IMR-90 (cell line): ENCODE results near the gene CIITA. TPM values are rescaled to one million over a fixed set of nuclear protein-coding genes. Genes with fewer than 3 reads are reported as not detected.

Experiments
- ATAC-seq: fragments of 200-7000 bp; cut with Tn5 transposase; 2 replicates; pipeline ENCODE4 v1.9.1; 2020; ENCODE audit warnings: low read depth, mild to moderate bottlenecking, moderate library complexity
- BruUV-seq: library from RNA; stranded (reverse); fragments of 400-500 nt; replicated peaks from 2 replicates; lab custom pipeline; 2021; lab: Mats Ljungman, UMichigan
- CTCF ChIA-PET: fragments of 300-600 bp; formaldehyde crosslinking; extraction: SDS; loops from one replicate; lab custom pipeline; 2021; ENCODE audit warnings: antibody characterized with exemption; lab: Yijun Ruan, JAX
- POLR2A ChIA-PET: fragments of 300-600 bp; sonication (Branson Sonifier 250); formaldehyde crosslinking; loops from one replicate; lab custom pipeline; 2022; ENCODE audit warnings: antibody characterized with exemption; ENCODE audit not compliant: unreplicated experiment; lab: Charles Lee
- DNase-seq: peaks from one replicate; pipeline ENCODE4 v3.0.0; 2013
- H2AFZ ChIP-seq: replicated peaks from 2 replicates; pipeline ENCODE3; 2013; ENCODE audit warnings: low read length, mild to moderate bottlenecking; ENCODE audit not compliant: poor library complexity
- H2AK5ac ChIP-seq: 2 replicates; pipeline ENCODE4 v1.6.1; 2013; ENCODE audit warnings: low read depth, low read length, inconsistent platforms
- H2AK9ac ChIP-seq: replicated peaks from 2 replicates; pipeline ENCODE3; 2013; ENCODE audit warnings: mild to moderate bottlenecking, low read depth, low read length, moderate library complexity; ENCODE audit not compliant: poor library complexity
- H2BK120ac ChIP-seq: 2 replicates; pipeline ENCODE4 v1.6.1; 2013; ENCODE audit warnings: low read depth, low read length, inconsistent platforms
- H2BK15ac ChIP-seq: 3 replicates; pipeline ENCODE4 v1.6.1; 2013; ENCODE audit warnings: low read depth, low read length, inconsistent platforms
- H2BK20ac ChIP-seq: 2 replicates; pipeline ENCODE4 v1.6.1; 2013; ENCODE audit warnings: low read depth, mild to moderate bottlenecking, inconsistent platforms, low read length, moderate library complexity
- H2BK5ac ChIP-seq: 2 replicates; pipeline ENCODE4 v1.6.1; 2013; ENCODE audit warnings: mild to moderate bottlenecking, low read depth, low read length, inconsistent platforms; ENCODE audit not compliant: poor library complexity, severe bottlenecking
- H3K14ac ChIP-seq: replicated peaks from 2 replicates; pipeline ENCODE4 v1.6.1; 2013; ENCODE audit warnings: low read depth, low read length, inconsistent platforms
- H3K18ac ChIP-seq: 2 replicates; pipeline ENCODE4 v1.6.1; 2013; ENCODE audit warnings: low read depth, low read length, control low read depth
- H3K23ac ChIP-seq: 2 replicates; pipeline ENCODE4 v1.6.1; 2013; ENCODE audit warnings: low read depth, low read length, inconsistent platforms
- H3K27ac ChIP-seq: 2 replicates; pipeline ENCODE4 v1.5.1; 2013; ENCODE audit warnings: mild to moderate bottlenecking, control low read depth, low read length; ENCODE audit not compliant: insufficient read depth
- H3K27me3 ChIP-seq: 2 replicates; pipeline ENCODE4 v1.6.1; 2013; ENCODE audit warnings: low read length; ENCODE audit not compliant: control insufficient read depth, insufficient read depth
- H3K36me3 ChIP-seq: 2 replicates; pipeline ENCODE4 v1.6.1; 2013; ENCODE audit warnings: low read length, mixed read lengths; ENCODE audit not compliant: control insufficient read depth, insufficient read depth
- H3K4ac ChIP-seq: 2 replicates; pipeline ENCODE4 v1.6.1; 2013; ENCODE audit warnings: low read depth, low read length, inconsistent platforms
- H3K4me1 ChIP-seq: 2 replicates; pipeline ENCODE4 v1.6.1; 2013; ENCODE audit warnings: low read length, mixed read lengths; ENCODE audit not compliant: control insufficient read depth, insufficient read depth
- H3K4me2 ChIP-seq: 2 replicates; pipeline ENCODE4 v1.6.1; 2013; ENCODE audit warnings: low read depth, mild to moderate bottlenecking, control low read depth, low read length, moderate library complexity
- H3K4me3 ChIP-seq: 2 replicates; pipeline ENCODE4 v1.5.1; 2013; ENCODE audit warnings: low read depth, mild to moderate bottlenecking, control low read depth, low read length, moderate library complexity; ENCODE audit not compliant: insufficient read depth
- H3K56ac ChIP-seq: 2 replicates; pipeline ENCODE4 v1.6.1; 2013; ENCODE audit warnings: low read length, inconsistent platforms; ENCODE audit not compliant: insufficient read depth; ENCODE audit errors: extremely low read depth
- H3K79me1 ChIP-seq, 2 experiments: 2 replicates each; pipeline ENCODE4 v1.6.1; 2013; ENCODE audit warnings: low read length in 2 of 2, inconsistent platforms in 1 of 2, low read depth in 1 of 2
- H3K9ac ChIP-seq: 2 replicates; pipeline ENCODE4 v1.6.1; 2013; ENCODE audit warnings: low read depth, low read length, control low read depth
- H3K9me1 ChIP-seq: 2 replicates; pipeline ENCODE4 v1.6.1; 2013; ENCODE audit warnings: low read length, inconsistent platforms; ENCODE audit not compliant: insufficient read depth
- H3K9me3 ChIP-seq: 2 replicates; pipeline ENCODE4 v1.6.1; 2013; ENCODE audit warnings: low read length; ENCODE audit not compliant: control insufficient read depth, insufficient read depth
- H4K20me1 ChIP-seq: 2 replicates; pipeline ENCODE4 v1.6.1; 2013; ENCODE audit warnings: low read length, inconsistent platforms; ENCODE audit not compliant: insufficient read depth
- H4K5ac ChIP-seq: 2 replicates; pipeline ENCODE4 v1.6.1; 2013; ENCODE audit warnings: mild to moderate bottlenecking, low read depth, low read length, control low read depth
- H4K8ac ChIP-seq, 2 experiments: 2 replicates each; pipeline ENCODE4 v1.6.1; 2013; ENCODE audit warnings: low read depth in 2 of 2, low read length in 2 of 2, control low read depth in 1 of 2, inconsistent platforms in 1 of 2
- H4K91ac ChIP-seq: 2 replicates; pipeline ENCODE4 v1.6.1; 2013; ENCODE audit warnings: low read depth, low read length, inconsistent platforms; ENCODE audit not compliant: insufficient read depth
- BHLHE40 ChIP-seq: fragments of 150-350 bp; IDR thresholded peaks from 2 replicates; pipeline ENCODE4 v1.6.1; 2016; ENCODE audit warnings: mild to moderate bottlenecking, low read depth, low read length
- CEBPB ChIP-seq: IDR thresholded peaks from 2 replicates; pipeline ENCODE4 v1.6.1; 2012; ENCODE audit warnings: low read depth, low read length, improper control_type of control experiment
- CHD1 ChIP-seq: IDR thresholded peaks from 2 replicates; pipeline ENCODE4 v1.6.1; 2012; ENCODE audit warnings: low read depth, low read length, improper control_type of control experiment
- FOS ChIP-seq: fragments of 150-350 bp; IDR thresholded peaks from 2 replicates; pipeline ENCODE4 v1.6.1; 2016; ENCODE audit warnings: low read depth, low read length
- MAFK ChIP-seq: IDR thresholded peaks from 2 replicates; pipeline ENCODE4 v1.6.1; 2012; ENCODE audit warnings: low read depth, low read length, improper control_type of control experiment
- MAZ ChIP-seq: IDR thresholded peaks from 2 replicates; pipeline ENCODE4 v1.6.1; 2012; ENCODE audit warnings: low read depth, mild to moderate bottlenecking, low read length, improper control_type of control experiment, moderate library complexity, borderline replicate concordance
- MXI1 ChIP-seq: IDR thresholded peaks from 2 replicates; pipeline ENCODE4 v1.6.1; 2012; ENCODE audit warnings: low read depth, mild to moderate bottlenecking, low read length, moderate library complexity, borderline replicate concordance
- NFE2L2 ChIP-seq: fragments of 150-350 bp; IDR thresholded peaks from 2 replicates; pipeline ENCODE4 v1.6.1; 2016; ENCODE audit warnings: low read depth, mild to moderate bottlenecking, low read length
- POLR2A ChIP-seq: IDR thresholded peaks from 2 replicates; pipeline ENCODE4 v1.6.1; 2012; ENCODE audit warnings: mild to moderate bottlenecking, low read depth, low read length
- RAD21 ChIP-seq: IDR thresholded peaks from 2 replicates; pipeline ENCODE4 v1.6.1; 2012; ENCODE audit warnings: low read length, improper control_type of control experiment
- RCOR1 ChIP-seq: IDR thresholded peaks from 2 replicates; pipeline ENCODE4 v1.6.1; 2012; ENCODE audit warnings: mild to moderate bottlenecking, low read length, improper control_type of control experiment; ENCODE audit not compliant: insufficient replicate concordance
- RFX5 ChIP-seq: IDR thresholded peaks from 2 replicates; pipeline ENCODE4 v1.8.0; 2012; ENCODE audit warnings: low read depth, mild to moderate bottlenecking, low read length, moderate library complexity
- SMC3 ChIP-seq: fragments of 150-350 bp; IDR thresholded peaks from 2 replicates; pipeline ENCODE4 v1.6.1; 2016; ENCODE audit warnings: low read depth, mild to moderate bottlenecking, antibody characterized with exemption, low read length, moderate library complexity
- WGBS, 2 experiments: methylation state at CpG; one replicate each; pipeline versions ENCODE4 v1.1.5 to v1.1.7; 2013; ENCODE audit warnings: missing lambda C conversion rate in 2 of 2; ENCODE audit not compliant: insufficient read length in 1 of 2; ENCODE audit errors: extremely low coverage in 2 of 2; 5-methylcytosine and 5-hydroxymethylcytosine counted together
- dilution Hi-C: fragments of 300-500 bp; cut with HindIII; formaldehyde crosslinking; loops from one replicate; pipeline ENCODE4 v1.14.3; 2018; ENCODE audit warnings: low sequenced_read_pairs; ENCODE audit not compliant: unreplicated experiment
- in situ Hi-C: fragments of 300-500 bp; cut with MboI; formaldehyde crosslinking; loops from 3 replicates; pipeline ENCODE4 v1.14.3; 2019; ENCODE audit warnings: low sequenced_read_pairs, inconsistent platforms, mixed read lengths
- intact Hi-C: fragments of 100-400 bp; cut with micrococcal nuclease; formaldehyde crosslinking; loops from 2 replicates; pipeline ENCODE4 v1.10.0; 2022
- polyA plus RNA-seq, 3 experiments: library from polyadenylated mRNA; depleted of rRNA; stranded (reverse); fragments of >200 nt; gene quantifications; 2 replicates each; pipeline ENCODE4 v1.2.3, GENCODE V29; 2012; ENCODE audit warnings: low replicate concordance in 1 of 3
- total RNA-seq: library from RNA; depleted of rRNA; stranded (reverse); fragments of >200 nt; gene quantifications from 2 replicates; pipeline ENCODE4 v1.2.3, GENCODE V29; 2012
- TF ChIP-seq, protein P1 (sequence below): fragments of 150-350 bp; IDR thresholded peaks from 2 replicates; pipeline ENCODE4 v1.6.1; 2017; ENCODE audit warnings: mild to moderate bottlenecking, antibody characterized with exemption, low read length, low read depth
- TF ChIP-seq, protein P2 (sequence below): conservative IDR thresholded peaks from 2 replicates; pipeline ENCODE4 v1.5.1; 2012; ENCODE audit warnings: mild to moderate bottlenecking, low read depth, low read length, improper control_type of control experiment
- TF ChIP-seq, protein P3 (sequence below): fragments of 150-350 bp; IDR thresholded peaks from 2 replicates; pipeline ENCODE4 v1.6.1; 2016; ENCODE audit warnings: low read depth, mild to moderate bottlenecking, low read length, moderate library complexity, borderline replicate concordance

The CIITA gene
- total and polyA plus RNA-seq, 2 of the 4 experiments (the other 2 are of a cell fraction): 0.10 TPM; not detected in 1

DNA sequence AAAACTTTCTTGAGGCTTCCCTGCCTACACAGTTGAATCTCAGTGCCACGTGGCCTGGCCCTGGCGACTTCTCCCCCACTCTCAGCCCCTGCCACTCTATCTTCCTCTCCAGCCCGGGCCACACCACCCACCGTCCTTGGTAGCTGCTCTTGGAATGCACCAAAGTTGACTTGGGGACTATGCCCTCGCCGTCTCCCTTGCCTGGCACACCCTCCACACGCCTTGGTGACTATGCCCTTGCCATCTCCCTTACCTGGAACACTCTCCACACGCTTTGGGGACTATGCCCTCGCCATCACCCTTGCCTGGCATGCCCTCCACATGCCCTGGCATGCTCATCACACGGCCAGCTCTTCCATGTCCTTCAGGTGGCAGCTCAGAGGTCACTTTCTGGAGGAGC, 42.9 kb upstream of the CIITA start:
- no TSS peak for BruUV-seq
- H3K27me3 ChIP-seq: peaks cover 12% of the 10 kb centered on the region
- H3K36me3 ChIP-seq: no peaks in the 10 kb centered on the region
- H3K18ac ChIP-seq: no peak overlapping the region
- DNase-seq (no peak), ATAC-seq (no peak)
- in situ Hi-C loops (no loop called here), intact Hi-C loops (no loop called here), dilution Hi-C loops (no loop called here)
- WGBS, 2 experiments: 64% methylated on average over 5 of the region's 10 CpGs; no CpG with 5 or more reads in 1 of the 2 experiments
- H3K4ac ChIP-seq: no peak overlapping the region
- H2BK5ac ChIP-seq: no peak overlapping the region
- no peak overlapping the region for H4K91ac ChIP-seq
- H3K4me1 ChIP-seq: peaks cover under 1% of the 10 kb centered on the region; the same call in 1 of the 2 replicates
- no peak overlapping the region for H3K23ac ChIP-seq
- H3K56ac ChIP-seq: no peak overlapping the region
- POLR2A ChIA-PET: no interaction called here
- H3K14ac ChIP-seq: no peak overlapping the region
- H3K9me3 ChIP-seq: no peaks in the 10 kb centered on the region
- no peaks in the 10 kb centered on the region for H3K9me1 ChIP-seq
- no peak overlapping the region for H3K9ac ChIP-seq
- H3K4me2 ChIP-seq: no peak overlapping the region
- peak overlapping the region; percentile 24 for H2AK9ac ChIP-seq
- peak overlapping the region; percentile 33 for H2AFZ ChIP-seq
- H4K5ac ChIP-seq: no peak overlapping the region
- CTCF ChIA-PET: interaction anchor here (1.4 kb wide), 1 partner anchor 18 kb away, joined by 3 read pairs; no protein-coding TSS in a partner anchor
- no peaks in the 10 kb centered on the region for H3K79me1 ChIP-seq
- no peak overlapping the region for H2BK120ac ChIP-seq
- no peak overlapping the region for H4K8ac ChIP-seq
- H3K27ac ChIP-seq: no peak overlapping the region
- no peak overlapping the region for H3K4me3 ChIP-seq
- no peak overlapping the region for H2BK15ac ChIP-seq
- TF ChIP-seq CEBPB: no peak
- TF ChIP-seq MXI1: no peak
- no peak for TF ChIP-seq CHD1
- TF ChIP-seq, protein P1, sequence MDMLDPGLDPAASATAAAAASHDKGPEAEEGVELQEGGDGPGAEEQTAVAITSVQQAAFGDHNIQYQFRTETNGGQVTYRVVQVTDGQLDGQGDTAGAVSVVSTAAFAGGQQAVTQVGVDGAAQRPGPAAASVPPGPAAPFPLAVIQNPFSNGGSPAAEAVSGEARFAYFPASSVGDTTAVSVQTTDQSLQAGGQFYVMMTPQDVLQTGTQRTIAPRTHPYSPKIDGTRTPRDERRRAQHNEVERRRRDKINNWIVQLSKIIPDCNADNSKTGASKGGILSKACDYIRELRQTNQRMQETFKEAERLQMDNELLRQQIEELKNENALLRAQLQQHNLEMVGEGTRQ: no peak
- TF ChIP-seq MAFK: no peak
- no peak for TF ChIP-seq SMC3
- no peak for TF ChIP-seq MAZ
- TF ChIP-seq RFX5: no peak
- TF ChIP-seq, protein P2, sequence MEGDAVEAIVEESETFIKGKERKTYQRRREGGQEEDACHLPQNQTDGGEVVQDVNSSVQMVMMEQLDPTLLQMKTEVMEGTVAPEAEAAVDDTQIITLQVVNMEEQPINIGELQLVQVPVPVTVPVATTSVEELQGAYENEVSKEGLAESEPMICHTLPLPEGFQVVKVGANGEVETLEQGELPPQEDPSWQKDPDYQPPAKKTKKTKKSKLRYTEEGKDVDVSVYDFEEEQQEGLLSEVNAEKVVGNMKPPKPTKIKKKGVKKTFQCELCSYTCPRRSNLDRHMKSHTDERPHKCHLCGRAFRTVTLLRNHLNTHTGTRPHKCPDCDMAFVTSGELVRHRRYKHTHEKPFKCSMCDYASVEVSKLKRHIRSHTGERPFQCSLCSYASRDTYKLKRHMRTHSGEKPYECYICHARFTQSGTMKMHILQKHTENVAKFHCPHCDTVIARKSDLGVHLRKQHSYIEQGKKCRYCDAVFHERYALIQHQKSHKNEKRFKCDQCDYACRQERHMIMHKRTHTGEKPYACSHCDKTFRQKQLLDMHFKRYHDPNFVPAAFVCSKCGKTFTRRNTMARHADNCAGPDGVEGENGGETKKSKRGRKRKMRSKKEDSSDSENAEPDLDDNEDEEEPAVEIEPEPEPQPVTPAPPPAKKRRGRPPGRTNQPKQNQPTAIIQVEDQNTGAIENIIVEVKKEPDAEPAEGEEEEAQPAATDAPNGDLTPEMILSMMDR: no peak
- TF ChIP-seq NFE2L2: no peak
- TF ChIP-seq RAD21: no peak
- TF ChIP-seq BHLHE40: no peak
- TF ChIP-seq FOS: no peak
- TF ChIP-seq, protein P3, sequence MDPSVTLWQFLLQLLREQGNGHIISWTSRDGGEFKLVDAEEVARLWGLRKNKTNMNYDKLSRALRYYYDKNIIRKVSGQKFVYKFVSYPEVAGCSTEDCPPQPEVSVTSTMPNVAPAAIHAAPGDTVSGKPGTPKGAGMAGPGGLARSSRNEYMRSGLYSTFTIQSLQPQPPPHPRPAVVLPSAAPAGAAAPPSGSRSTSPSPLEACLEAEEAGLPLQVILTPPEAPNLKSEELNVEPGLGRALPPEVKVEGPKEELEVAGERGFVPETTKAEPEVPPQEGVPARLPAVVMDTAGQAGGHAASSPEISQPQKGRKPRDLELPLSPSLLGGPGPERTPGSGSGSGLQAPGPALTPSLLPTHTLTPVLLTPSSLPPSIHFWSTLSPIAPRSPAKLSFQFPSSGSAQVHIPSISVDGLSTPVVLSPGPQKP: no peak
- no peak for TF ChIP-seq POLR2A
- no peak for TF ChIP-seq RCOR1
- no peaks in the 10 kb centered on the region for H4K20me1 ChIP-seq
- H2BK20ac ChIP-seq: no peak overlapping the region
- no peak overlapping the region for H2AK5ac ChIP-seq
